Measurements from ENCODE around the gene VPS33A. TPM values are rescaled to one million over a fixed set of nuclear protein-coding genes. Genes with fewer than 3 reads are reported as not detected.

The VPS33A gene
- total and polyA plus RNA-seq, 10 of the 15 experiments (the other 5 are each of a cell fraction or from before 2014, with no cell fraction given) = 7.7 to 33.6 (median 21.6) TPM

- Histone ChIP-seq H3K4me2 (ENCODE audit: control insufficient read depth, insufficient read depth) (no peak overlapping the region), H3K27ac (ENCODE audit: control insufficient read depth, insufficient read depth) (no peak overlapping the region), H4K20me1 (ENCODE audit: control insufficient read depth, insufficient read depth) (no peaks in the 10 kb centered on the region), H3K4me1 (ENCODE audit: control insufficient read depth, insufficient read depth, low read length) (no peaks in the 10 kb centered on the region), H3K9me3 (replicated peaks; ENCODE audit: control insufficient read depth, insufficient read depth, low read length) (no peaks in the 10 kb centered on the region), H2AFZ (ENCODE audit: control insufficient read depth, low read depth, low read length) (no peak overlapping the region), H3K36me3 (ENCODE audit: control insufficient read depth in 2 of 2, insufficient read depth in 2 of 2, low read length in 1 of 2) (peaks cover 1 to 4% of the 10 kb centered on the region in 2 experiments; a peak in 3 of 4 replicates), H3K9ac (ENCODE audit: control insufficient read depth, insufficient read depth, low read length) (no peak overlapping the region), H3K79me2 (ENCODE audit: control insufficient read depth, insufficient read depth, low read length) (no peaks in the 10 kb centered on the region), H3K27me3 (replicated peaks in 1 of 2; ENCODE audit: control insufficient read depth in 2 of 2, insufficient read depth in 2 of 2, low read length in 1 of 2) (no peaks in the 10 kb centered on the region), H3K4me3 (no peak overlapping the region)
- ChIA-PET POLR2A (interaction anchor here (0.6 to 1.4 kb wide), 2 partner anchors 9 to 17 kb away, joined by 4 to 6 read pairs; partner anchors contain the start of gene DIABLO), SMC1A (ENCODE audit: uncharacterized antibody, unreplicated experiment) (no interaction called here), CTCF (interaction anchor here (1.3 kb wide), 1 partner anchor 120 kb away, joined by 3 read pairs; no protein-coding TSS in a partner anchor), RAD21 (ENCODE audit: unreplicated experiment) (no interaction called here)
- 90% methylated on average over 7 of the region's 7 CpGs for WGBS (ENCODE audit: insufficient coverage, insufficient replicate concordance, low lambda C conversion rate, missing lambda C conversion rate)
- no peak for DNase-seq (ENCODE audit: low read depth, low spot score)
- intact Hi-C loops (cut with micrococcal nuclease; ENCODE audit: unreplicated experiment) (no loop called here), in situ Hi-C loops (cut with MboI) (no loop called here)
- TF ChIP-seq ZNF274 (IDR thresholded peaks at IDR 0.05; ENCODE audit: insufficient read depth, insufficient read length) (no peak), SKIL (IDR thresholded peaks at IDR 0.05; ENCODE audit: low read depth, poor library complexity, severe bottlenecking) (no peak), SMC3 (IDR thresholded peaks at IDR 0.05; ENCODE audit: borderline replicate concordance, low read length) (no peak), ZNF622 (IDR thresholded peaks at IDR 0.05) (no peak), JUND (IDR thresholded peaks at IDR 0.05; ENCODE audit: low read depth, low read length) (no peak), POLR2AphosphoS2 (IDR thresholded peaks at IDR 0.05; ENCODE audit: low read depth, low read length) (no peak), CBX5 (IDR thresholded peaks at IDR 0.05; ENCODE audit: low read depth) (no peak)
- no peak for FAIRE-seq
- no peak for ATAC-seq
- BruUV-seq (replicated peaks) = no TSS peak
Measured at GRCh38 chr12:122235741-122236140, 30.6 kb downstream of the VPS33A start.
